Activated naive CD4-positive, alpha-beta T cell treated with anti-CD3 and anti-CD28 coated beads, Interleukin-2, amount 50 U/mL, for 72 hours (primary cell): ENCODE results near the gene MICALL1. TPM values are rescaled to one million over a fixed set of nuclear protein-coding genes. Genes with fewer than 3 reads are reported as not detected.

Experiments used
- ATAC-seq, 2 donors: fragments of 150-1000 bp; cut with Tn5 transposase; 2 replicates each; pipeline ENCODE4 v1.10.0; 2021; ENCODE audit warnings: mild to moderate bottlenecking in 2 of 2, moderate library complexity in 2 of 2
- DNase-seq, 2 donors: peaks; one replicate each; pipeline ENCODE4 v3.0.0; 2021 to 2022; ENCODE audit warnings: low spot score in 2 of 2
- H3K27ac Mint-ChIP-seq, 2 donors: one replicate each; pipeline ENCODE4 v1.8.0; 2022; ENCODE audit warnings: mild to moderate bottlenecking in 2 of 2, mixed read lengths in 2 of 2
- H3K36me3 Mint-ChIP-seq, 2 donors: one replicate each; pipeline ENCODE4 v1.8.0; 2022; ENCODE audit warnings: mixed read lengths in 2 of 2
- H3K9me3 Mint-ChIP-seq, 2 donors: one replicate each; pipeline ENCODE4 v1.8.0; 2022; ENCODE audit warnings: mixed read lengths in 2 of 2
- total RNA-seq, 2 donors: library from RNA; stranded (reverse); gene quantifications; one replicate each; pipeline ENCODE4 v1.2.3, GENCODE V29; 2022

The MICALL1 gene
- total RNA-seq, 2 donors from 2014 or later: 13.9 to 16.5 TPM

DNA sequence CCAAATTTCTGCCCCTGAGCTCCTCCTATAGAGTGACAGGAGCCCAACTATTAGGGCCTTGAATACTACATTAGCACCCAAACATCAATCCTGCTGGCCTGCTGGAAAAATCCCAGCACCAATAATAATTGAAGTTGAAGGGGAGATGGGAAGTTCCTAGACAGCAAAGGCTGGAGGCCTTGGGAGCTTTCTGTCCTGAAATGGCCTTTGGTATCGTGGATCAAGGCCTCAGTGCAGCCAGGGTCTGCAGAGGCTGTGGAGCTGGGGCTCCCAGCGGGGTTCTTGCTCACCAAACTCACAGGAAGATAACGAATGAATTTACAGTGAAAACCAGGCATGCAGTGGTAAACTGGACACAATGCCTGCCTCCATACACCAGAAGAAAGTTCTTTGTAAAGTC is 9.2 kb upstream of the MICALL1 start:
- H3K9me3 Mint-ChIP-seq: no peaks in the 10 kb centered on the region
- ATAC-seq (no peak), DNase-seq (no peak)
- peak overlapping the region; percentile 88 to 93 for H3K27ac Mint-ChIP-seq
- peaks cover 0 to 4% of the 10 kb centered on the region in 2 donors for H3K36me3 Mint-ChIP-seq

DNA sequence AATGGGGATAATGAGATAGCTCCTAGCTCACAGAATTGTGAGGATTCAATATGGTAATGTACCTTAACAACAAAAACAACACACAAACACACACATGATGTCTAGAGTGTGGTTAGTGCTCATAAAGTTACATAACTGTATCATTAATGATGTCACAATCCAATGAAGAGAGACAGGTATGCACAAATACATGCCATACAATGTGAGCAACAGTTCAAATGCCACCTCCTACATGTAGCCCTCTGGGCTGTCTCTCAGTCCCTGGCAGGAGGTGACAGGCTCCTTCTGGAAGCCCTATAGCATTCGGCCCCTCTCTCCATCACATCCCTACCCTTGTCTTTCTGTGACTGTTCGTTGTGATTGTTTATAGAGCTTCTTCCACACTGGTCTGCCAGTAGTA is 8.3 kb upstream of the MICALL1 start:
- DNase-seq: no peak
- no peak for ATAC-seq
- Mint-ChIP-seq H3K36me3 (peaks cover 0 to 4% of the 10 kb centered on the region in 2 donors), H3K27ac (peak overlapping the region in 1 of 2 donors; percentile 66), H3K9me3 (no peaks in the 10 kb centered on the region)

DNA sequence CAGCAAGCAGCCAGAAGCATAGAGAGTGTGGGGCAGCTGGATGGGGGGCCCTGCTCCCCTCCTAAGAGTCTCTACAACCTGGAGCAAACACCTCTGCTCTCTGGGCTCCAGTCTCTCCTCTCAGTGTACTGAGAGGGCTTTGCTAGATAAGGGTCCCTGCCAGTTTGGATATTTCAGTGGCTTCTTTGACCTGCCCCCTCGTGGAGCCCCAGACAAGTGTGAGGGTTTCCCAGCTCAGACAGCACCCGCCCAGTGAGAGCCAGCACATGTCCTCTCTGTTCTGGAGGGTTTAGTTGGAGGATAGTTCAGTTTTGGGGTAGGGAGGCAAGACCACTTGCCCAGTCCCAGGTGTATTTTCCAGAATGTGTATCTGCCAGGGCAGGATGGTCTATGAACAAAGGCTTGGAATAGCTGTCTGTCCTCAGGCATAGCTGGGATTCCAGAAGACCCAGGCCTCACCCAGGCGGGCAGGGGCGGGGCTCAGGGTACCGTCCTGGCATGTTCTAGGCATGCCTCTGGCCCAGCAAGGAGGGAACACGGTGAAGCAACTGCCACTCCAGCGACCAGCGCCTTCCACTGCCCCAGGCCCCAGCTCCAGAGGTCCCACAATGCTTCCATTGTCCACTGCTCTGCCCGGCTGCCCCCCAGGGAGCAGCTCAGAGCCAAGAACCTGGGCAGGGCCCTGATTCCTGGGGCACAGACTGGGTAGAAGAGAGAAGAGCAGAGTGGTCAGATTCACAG is 7.5 kb upstream of the MICALL1 start:
- ATAC-seq: no peak
- no peak for DNase-seq
- Mint-ChIP-seq H3K9me3 (no peaks in the 10 kb centered on the region), H3K27ac (peak overlapping the region in 1 of 2 donors; percentile 66), H3K36me3 (no peaks in the 10 kb centered on the region)

DNA sequence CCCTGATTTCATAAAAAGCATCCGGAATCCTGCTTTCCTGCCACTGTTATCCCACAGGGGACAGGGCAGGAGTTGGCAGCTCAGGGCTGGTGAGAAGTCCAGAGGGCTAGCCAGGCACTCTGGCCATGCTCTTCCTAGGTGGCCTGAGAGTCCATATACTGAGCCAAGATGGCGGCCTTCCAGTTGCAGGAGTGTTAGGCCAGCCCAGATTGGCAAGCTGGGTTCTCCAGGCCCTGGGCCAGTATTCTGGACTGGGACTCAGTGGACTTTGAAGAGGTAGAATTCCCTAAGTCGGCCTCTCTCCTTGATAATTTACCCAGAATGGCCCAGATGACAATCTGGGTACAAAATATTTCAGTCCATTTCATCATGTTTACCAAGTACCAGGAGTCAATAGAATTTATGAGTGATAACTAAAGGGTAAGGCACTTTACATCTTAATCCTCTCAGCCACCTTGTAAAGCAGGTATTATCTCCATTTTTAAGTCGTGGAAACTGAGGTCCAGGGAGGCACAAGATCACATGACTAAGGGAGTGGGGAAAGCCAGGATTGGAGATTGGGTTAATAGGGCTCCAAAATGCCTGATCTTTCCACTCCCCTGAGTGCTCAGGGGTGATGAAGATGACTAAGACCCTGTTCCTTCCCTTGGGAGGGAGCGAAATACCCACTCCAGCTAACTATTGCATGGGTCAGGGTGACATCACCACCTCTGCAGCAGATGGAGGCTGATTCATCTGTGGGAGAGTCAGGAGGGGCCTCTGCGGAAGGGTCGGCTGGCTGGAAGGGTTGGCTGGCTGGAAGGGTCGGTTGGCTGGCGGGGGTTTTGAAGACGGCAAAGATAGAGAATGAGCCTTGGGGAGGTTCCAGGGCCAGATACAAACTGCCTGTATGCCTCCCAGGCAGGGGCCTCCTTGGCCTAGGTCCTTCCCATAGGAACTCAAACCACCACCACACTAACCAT is 1.2 kb upstream of the MICALL1 start:
- DNase-seq: peak in 1 of 2 donors; percentile 61
- H3K9me3 Mint-ChIP-seq: no peaks in the 10 kb centered on the region
- H3K27ac Mint-ChIP-seq: peak overlapping the region; percentile 81 to 87
- no peaks in the 10 kb centered on the region for H3K36me3 Mint-ChIP-seq
- ATAC-seq: peak in 1 of 2 donors; percentile 60

DNA sequence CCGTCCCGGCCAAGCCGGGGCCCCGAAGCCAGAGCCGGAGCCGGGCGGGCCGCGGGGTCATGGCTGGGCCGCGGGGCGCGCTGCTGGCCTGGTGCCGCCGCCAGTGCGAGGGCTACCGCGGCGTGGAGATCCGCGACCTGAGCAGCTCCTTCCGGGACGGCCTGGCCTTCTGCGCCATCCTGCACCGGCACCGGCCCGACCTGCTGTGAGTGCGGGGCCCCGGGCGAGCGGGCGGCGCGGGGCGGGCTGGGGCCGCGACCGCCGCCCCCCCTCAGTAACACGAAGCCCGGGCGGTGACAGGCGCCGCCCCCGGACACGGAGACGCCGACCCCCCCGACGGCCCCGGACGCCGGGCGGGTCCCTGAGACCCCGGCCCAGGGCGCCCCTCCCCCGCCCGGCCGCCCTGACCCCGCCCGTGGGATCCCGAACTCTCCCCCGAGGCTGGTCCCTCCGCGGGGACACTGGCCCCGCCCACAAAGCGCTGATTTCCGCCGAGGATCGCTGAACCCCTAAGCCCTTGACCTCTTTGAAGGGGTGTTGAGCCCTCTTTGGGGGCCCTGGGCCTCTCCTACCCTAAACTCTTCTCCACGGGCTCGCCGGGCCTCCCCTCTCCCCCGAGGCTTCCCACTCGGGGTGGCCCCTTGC is 389 bp downstream of the MICALL1 start:
- Mint-ChIP-seq H3K27ac (peak overlapping the region; percentile 29 to 46), H3K9me3 (no peaks in the 10 kb centered on the region), H3K36me3 (no peaks in the 10 kb centered on the region)
- ATAC-seq: peak; percentile 15 to 32
- peak in 1 of 2 donors; percentile 62 for DNase-seq

DNA sequence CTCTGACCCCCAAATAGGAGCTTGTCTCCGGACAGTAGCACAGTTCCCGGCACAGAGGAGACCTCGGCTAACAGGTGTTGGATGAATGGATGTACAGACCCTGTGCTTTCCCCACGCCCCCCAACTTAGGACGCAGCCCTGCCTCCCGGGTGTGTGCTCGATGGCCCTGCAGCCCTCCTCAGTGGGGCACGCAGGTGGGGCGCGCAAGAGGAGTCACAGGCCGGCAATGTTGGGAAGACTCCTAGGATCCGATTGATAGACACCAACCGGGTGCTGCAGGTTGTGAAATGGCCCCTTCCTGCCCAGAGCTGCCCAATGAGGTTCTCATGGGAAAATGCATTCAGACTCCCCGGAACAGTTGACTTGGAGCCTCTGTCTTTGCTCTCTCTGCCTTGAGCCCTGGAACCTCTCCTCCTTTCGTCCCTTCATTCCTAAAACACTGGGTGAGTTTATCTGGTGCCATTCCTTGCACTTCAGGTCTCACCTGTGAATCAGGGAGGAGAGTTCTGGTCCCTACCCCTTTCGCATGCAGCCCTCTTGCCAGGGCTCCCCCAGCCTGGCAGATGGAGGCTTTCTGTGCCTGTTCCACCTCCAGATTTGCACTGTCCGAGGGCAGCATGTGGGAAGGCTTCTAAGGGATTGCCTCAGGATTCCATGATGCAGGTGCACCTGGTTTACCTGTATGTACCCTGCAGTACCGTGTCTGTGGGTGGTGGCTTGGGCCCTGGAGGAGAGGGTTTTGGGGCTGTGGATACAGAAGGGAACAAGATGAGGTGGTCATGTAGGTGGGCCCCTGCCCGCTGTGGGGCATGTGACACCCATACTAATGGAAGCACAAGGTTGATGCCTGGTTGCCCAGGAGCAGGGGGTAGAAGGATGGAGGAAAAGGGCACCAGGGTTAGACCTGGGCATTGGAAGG is 1.2 kb downstream of the MICALL1 start:
- Mint-ChIP-seq H3K27ac (peak overlapping the region; percentile 41 to 46), H3K36me3 (no peaks in the 10 kb centered on the region), H3K9me3 (no peaks in the 10 kb centered on the region)
- DNase-seq (no peak), ATAC-seq (no peak)

DNA sequence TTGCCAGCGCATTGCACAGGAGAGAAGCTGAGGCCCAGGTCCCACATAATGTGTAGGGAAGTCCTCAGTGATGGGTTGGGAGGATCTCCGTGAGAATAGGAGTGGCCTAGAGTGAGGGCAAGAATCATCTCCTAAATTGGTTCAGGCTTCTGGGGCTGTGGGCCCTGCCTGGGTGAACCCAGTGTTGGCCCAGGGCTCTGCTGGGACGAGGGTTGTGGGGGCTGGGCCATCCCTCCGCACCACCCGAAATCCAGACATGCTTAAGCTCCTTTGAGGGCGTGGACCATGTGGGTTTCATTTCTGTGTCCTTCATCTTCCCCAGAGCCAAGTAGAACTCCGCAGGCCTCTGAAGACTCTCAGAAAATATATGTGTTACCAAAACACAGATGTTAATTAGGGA is 3.7 kb downstream of the MICALL1 start:
- Mint-ChIP-seq H3K36me3 (no peaks in the 10 kb centered on the region), H3K9me3 (no peaks in the 10 kb centered on the region), H3K27ac (no peak overlapping the region)
- no peak for ATAC-seq
- DNase-seq: no peak

DNA sequence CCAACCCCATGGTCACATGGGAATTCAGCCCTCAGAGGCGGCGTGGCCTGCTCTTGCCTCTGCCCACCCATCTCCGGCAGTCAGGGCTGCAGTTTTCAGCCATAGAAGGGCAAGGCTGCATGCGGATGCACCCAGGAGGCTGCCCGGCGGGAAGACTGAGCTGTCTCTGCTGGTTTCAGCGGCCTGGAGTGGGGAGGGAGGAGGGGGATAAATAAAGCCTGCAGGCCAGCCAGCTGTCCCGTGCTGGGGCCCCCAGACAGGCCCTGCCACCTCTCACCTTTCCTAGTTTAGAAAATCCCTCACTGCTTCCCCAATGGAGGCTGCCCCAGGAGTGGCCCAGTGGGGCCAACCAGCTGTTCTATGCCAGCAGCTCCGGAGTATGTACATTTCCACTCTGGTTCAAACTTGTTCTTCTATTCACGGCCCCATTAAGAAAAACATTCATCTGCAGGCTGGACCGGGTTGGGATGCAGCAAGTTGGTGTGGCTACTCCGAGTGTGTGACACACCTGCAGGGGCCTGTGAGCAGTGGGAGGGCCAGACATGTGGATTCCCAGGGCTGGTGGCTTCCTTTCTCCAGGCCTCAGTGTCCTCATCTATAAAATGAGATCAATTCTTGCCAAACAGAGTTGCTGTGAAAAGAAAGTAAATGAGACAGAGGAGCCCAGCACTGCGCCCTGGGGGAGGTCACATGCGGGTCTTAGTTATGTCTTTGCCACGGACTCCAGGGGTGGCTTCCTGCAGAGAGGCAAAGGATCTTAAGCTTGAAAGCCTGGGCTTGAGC is 5.0 kb downstream of the MICALL1 start:
- Mint-ChIP-seq H3K36me3 (no peaks in the 10 kb centered on the region), H3K27ac (peak overlapping the region in 1 of 2 donors; percentile 65), H3K9me3 (no peaks in the 10 kb centered on the region)
- DNase-seq (no peak), ATAC-seq (no peak)

DNA sequence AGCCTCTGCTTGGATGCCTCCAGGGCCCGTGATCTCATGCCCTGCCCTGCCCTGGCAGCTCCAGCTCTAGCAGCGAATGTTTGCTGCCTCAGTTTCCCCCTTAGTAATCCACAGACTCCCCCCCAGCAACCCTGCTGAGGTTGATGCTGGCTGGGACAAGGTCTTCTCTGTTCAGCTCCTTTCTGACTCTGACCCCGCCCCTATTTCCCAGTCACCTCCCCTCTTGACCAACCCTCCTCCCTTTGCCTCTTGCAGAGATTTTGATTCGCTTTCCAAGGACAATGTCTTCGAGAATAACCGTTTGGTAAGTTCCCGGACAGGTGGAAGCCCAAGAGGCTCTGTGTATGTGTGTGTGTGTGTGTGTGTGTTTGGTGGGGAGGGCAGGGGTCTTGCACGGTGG is 5.6 kb downstream of the MICALL1 start:
- ATAC-seq: peak in 1 of 2 donors; percentile 7
- no peak for DNase-seq
- H3K36me3 Mint-ChIP-seq: no peaks in the 10 kb centered on the region
- H3K27ac Mint-ChIP-seq: peak overlapping the region in 1 of 2 donors; percentile 65
- no peaks in the 10 kb centered on the region for H3K9me3 Mint-ChIP-seq

DNA sequence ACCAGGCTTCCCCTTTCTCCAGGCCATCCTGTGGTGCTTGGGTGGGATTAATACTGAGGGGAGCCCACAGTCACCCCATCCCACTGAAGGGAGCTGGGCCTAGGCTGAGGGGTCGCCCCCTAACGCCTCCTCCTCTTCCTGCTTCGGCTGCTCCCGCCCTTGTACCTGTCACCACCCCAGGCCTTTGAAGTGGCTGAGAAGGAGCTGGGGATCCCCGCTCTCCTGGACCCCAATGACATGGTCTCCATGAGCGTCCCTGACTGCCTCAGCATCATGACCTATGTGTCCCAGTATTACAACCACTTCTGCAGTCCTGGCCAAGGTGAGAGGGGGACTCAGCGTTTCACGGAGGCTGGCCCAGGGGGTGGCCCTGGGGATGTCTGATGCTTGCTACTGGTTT is 6.1 kb downstream of the MICALL1 start:
- H3K36me3 Mint-ChIP-seq: no peaks in the 10 kb centered on the region
- H3K27ac Mint-ChIP-seq: peak overlapping the region; percentile 36 to 65
- DNase-seq: no peak
- peak in 1 of 2 donors; percentile 89 for ATAC-seq
- H3K9me3 Mint-ChIP-seq: no peaks in the 10 kb centered on the region

DNA sequence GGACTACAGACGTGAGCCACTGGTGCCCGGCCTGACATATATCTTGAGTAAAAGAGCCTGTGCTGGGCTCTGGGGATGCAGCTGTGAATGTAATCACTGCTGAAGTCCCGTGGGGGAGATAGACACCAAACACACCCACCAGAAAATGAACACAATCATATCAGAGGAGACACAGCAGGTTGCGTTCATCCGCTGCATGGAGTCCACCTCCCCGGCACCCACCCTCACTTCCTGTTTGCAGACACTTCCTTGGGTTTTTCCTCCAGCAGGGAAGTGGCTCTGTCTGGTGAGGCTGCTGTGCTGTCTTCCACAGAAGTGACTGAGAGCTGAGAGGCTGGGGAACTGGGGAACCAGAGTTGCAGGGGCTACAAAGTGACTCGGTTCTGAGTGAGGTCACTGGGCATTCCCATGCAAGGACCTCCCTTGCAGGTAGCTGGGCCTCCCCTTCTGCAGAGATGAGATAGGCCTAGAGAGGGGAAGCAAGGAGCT is 7.2 kb downstream of the MICALL1 start:
- Mint-ChIP-seq H3K27ac (peak overlapping the region; percentile 26 to 36), H3K36me3 (no peaks in the 10 kb centered on the region), H3K9me3 (no peaks in the 10 kb centered on the region)
- DNase-seq (no peak), ATAC-seq (no peak)

DNA sequence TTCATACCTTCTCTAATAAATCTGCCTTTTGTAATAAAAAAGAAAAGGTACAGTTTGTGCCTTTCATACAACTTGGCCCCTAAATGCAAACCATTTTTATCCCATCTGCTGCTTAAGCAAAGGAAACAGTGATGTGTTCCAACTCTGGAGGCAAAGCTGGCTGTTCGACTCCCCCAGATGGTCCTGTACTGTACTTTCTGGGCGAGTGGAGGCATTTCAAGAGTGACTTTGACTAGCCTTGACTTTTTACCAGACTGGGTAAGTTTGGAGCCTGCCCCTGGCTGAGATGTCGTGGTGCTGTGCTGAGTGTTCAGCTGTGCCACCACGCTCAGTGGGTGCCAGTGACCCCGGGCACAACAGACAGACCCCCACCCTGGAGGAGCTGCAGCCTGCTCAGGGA is 10.2 kb downstream of the MICALL1 start:
- no peak overlapping the region for H3K27ac Mint-ChIP-seq
- no peaks in the 10 kb centered on the region for H3K9me3 Mint-ChIP-seq
- no peaks in the 10 kb centered on the region for H3K36me3 Mint-ChIP-seq
- ATAC-seq (no peak), DNase-seq (no peak)

DNA sequence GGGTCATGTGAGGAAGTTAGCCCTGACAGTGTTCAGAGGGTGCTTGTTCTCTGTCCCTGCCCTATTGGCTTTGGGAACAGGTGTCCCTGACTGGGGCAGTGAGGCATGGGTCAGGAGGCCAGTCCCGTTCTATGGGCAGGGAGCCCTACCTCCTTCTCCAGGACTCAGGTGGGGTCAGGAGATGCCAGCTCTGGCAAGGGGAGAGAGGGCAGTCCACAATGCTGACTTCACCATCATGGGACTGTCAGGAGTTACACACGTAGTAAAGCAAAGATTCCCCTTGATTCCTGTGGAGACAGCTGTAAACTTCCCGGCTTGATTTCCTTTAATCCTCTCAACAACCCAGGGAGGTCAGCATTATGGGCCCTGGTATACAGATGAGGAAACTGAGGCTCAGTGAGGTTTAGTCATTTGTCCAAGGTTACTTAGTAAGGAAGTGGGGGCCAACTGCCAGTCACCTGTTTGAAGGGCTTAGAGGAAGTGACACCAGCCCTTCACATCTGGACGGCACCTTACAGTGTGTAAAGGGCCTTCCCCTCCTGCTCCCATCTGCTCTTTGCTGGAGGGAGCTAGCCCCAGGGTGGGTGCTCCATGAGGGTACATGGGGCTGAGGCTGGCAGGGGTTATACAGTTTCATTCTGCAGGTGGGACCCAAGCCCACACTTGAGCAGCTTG is 11.9 kb downstream of the MICALL1 start:
- no peak for DNase-seq
- H3K27ac Mint-ChIP-seq: peak overlapping the region; percentile 75 to 80
- peak in 1 of 2 donors; percentile 36 for ATAC-seq
- no peaks in the 10 kb centered on the region for H3K9me3 Mint-ChIP-seq
- H3K36me3 Mint-ChIP-seq: no peaks in the 10 kb centered on the region

DNA sequence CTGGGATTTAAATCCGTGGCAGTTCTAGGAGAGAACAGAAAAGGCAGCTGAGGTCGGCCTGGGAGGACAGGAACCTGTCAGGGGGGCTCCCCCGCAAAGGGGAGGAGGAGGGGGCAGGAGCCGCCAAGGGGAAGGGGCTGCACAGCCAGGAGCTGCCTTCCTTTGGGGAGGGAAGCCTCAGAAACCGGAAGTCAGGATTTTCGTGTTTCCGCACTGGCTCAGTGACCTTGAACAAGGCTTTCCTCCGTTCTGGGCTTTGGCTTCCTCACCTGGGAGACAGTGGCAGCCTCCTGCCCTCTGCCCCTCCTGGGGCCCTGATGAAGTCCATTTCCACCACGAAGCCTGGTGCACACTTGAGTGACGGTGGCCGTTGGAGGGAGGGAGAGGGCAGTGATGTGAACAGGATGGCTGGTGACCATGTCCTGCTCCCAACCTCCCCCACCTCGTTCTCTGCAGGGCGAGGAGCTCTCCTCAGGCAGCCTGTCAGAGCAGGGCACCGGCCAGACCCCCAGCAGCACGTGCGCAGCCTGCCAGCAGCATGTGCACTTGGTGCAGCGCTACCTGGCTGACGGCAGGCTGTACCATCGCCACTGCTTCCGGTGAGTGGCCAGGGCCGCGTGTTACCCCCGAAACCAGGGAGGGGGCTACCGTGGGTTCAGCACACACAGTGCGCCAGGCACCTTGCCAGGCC is 12.6 kb downstream of the MICALL1 start:
- DNase-seq (no peak), ATAC-seq (no peak)
- Mint-ChIP-seq H3K9me3 (no peaks in the 10 kb centered on the region), H3K36me3 (no peaks in the 10 kb centered on the region), H3K27ac (peak overlapping the region; percentile 80 to 90)
